ENCODE results near the gene RAB36. TPM values are rescaled to one million over a fixed set of nuclear protein-coding genes. Genes with fewer than 3 reads are reported as not detected.
"Not testable (repeated sequence)": the region's sequence is repeated elsewhere in the genome, so short reads cannot be mapped to it uniquely, and the experiment has no call there.

Gene RAB36
- total and polyA plus RNA-seq, 2 donors (not counting 1 experiment from before 2014, with no cell fraction given), result 1.1 to 3.3 TPM

DNA sequence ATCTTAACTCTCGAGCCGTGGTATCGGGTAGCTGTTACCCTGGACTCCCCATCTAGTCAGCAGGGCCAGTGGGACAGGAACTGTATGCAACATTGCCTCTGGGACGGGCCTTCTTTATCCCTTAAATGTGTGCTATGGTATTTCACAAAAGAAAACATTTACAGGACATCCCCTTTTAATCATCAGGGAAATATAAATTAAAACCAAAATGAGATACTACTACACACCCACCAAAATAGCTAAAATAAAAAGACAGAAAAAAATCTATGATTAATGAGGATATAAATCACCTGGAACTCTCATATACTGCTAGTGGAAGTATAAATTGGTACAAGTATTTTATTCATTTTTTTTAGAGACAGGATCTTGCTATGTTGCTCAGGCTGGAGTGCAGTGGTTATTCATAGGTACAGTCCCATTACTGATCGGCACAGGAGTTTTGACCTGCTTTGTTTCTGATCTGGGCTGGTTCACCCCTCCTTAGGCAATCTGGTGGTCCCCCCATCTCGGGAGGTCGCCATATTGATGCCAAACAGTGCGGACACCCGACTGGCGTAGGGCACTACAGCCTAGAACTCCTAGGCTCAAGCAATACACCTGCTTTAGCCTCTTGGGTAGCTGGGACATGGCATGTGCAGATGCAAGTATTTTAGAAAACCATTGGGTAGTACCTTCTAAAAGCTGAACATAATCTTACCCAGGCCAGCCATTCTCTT is 12.7 kb upstream of the RAB36 start:
- ChIA-PET CTCF (interaction anchor here (0.7 to 17.0 kb wide), 10 partner anchors 8 to 189 kb away, joined by 3 to 556 read pairs (median 5); partner anchors contain the start of gene RSPH14), POLR2A (no interaction called here)
- intact Hi-C loops (cut with micrococcal nuclease), result loop anchor here (10.0 kb wide), 1 partner anchor 78 kb away; no protein-coding TSS in a partner anchor
- TF ChIP-seq, protein P1, sequence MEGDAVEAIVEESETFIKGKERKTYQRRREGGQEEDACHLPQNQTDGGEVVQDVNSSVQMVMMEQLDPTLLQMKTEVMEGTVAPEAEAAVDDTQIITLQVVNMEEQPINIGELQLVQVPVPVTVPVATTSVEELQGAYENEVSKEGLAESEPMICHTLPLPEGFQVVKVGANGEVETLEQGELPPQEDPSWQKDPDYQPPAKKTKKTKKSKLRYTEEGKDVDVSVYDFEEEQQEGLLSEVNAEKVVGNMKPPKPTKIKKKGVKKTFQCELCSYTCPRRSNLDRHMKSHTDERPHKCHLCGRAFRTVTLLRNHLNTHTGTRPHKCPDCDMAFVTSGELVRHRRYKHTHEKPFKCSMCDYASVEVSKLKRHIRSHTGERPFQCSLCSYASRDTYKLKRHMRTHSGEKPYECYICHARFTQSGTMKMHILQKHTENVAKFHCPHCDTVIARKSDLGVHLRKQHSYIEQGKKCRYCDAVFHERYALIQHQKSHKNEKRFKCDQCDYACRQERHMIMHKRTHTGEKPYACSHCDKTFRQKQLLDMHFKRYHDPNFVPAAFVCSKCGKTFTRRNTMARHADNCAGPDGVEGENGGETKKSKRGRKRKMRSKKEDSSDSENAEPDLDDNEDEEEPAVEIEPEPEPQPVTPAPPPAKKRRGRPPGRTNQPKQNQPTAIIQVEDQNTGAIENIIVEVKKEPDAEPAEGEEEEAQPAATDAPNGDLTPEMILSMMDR (IDR thresholded peaks at IDR 0.05), result no peak
- no peak for TF ChIP-seq EZH2 (IDR thresholded peaks at IDR 0.05; ENCODE audit: borderline replicate concordance, insufficient read depth, low read depth, low read length, poor library complexity, severe bottlenecking)
- 98% methylated on average over 6 of the region's 10 CpGs for WGBS (ENCODE audit: insufficient coverage)
- no peaks in the 10 kb centered on the region for H3K27me3 Mint-ChIP-seq
- Histone ChIP-seq H4K20me1 (ENCODE audit: control insufficient read depth, insufficient read depth, low read length, poor library complexity, severe bottlenecking) (no peaks in the 10 kb centered on the region), H3K4me3 (ENCODE audit: control extremely low read depth in 1 of 5, extremely low read depth in 1 of 5, insufficient read depth in 1 of 5, low read depth in 2 of 5, low read length in 4 of 5) (no peak overlapping the region), H3K27ac (ENCODE audit: low read length in 2 of 2) (no peak overlapping the region), H3K27me3 (replicated peaks in 1 of 4; ENCODE audit: control extremely low read depth in 1 of 4, control insufficient read depth in 3 of 4, insufficient read depth in 4 of 4, low read length in 3 of 4) (no peaks in the 10 kb centered on the region), H3K9me3 (ENCODE audit: control extremely low read depth in 1 of 3, control insufficient read depth in 2 of 3, insufficient read depth in 1 of 3, low read length in 2 of 3) (no peaks in the 10 kb centered on the region), H2AFZ (ENCODE audit: insufficient read depth, low read depth, low read length, poor library complexity, severe bottlenecking) (no peak overlapping the region), H3K79me2 (ENCODE audit: control insufficient read depth, insufficient read depth, low read length) (no peaks in the 10 kb centered on the region), H3K4me2 (replicated peaks; ENCODE audit: low read depth, low read length, poor library complexity, severe bottlenecking) (no peak overlapping the region), H3K4me1 (ENCODE audit: control insufficient read depth in 2 of 2, insufficient read depth in 2 of 2, low read length in 2 of 2) (peaks cover 15 to 17% of the 10 kb centered on the region in 2 donors), H3K36me3 (replicated peaks in 1 of 2; ENCODE audit: control extremely low read depth in 1 of 2, control insufficient read depth in 1 of 2, extremely low read depth in 1 of 2, insufficient read depth in 2 of 2, low read length in 1 of 2) (no peaks in the 10 kb centered on the region), H3K9ac (ENCODE audit: low read length) (no peak overlapping the region)
- no peak overlapping the region for H3K27ac Mint-ChIP-seq
- ATAC-seq (ENCODE audit: low read depth) (no peak), DNase-seq (no peak)
- no peaks in the 10 kb centered on the region for H3K9me3 Mint-ChIP-seq (ENCODE audit: insufficient read depth)
- no peak overlapping the region for H3K4me3 Mint-ChIP-seq
- H3K4me1 Mint-ChIP-seq, result peaks cover 19% of the 10 kb centered on the region

DNA sequence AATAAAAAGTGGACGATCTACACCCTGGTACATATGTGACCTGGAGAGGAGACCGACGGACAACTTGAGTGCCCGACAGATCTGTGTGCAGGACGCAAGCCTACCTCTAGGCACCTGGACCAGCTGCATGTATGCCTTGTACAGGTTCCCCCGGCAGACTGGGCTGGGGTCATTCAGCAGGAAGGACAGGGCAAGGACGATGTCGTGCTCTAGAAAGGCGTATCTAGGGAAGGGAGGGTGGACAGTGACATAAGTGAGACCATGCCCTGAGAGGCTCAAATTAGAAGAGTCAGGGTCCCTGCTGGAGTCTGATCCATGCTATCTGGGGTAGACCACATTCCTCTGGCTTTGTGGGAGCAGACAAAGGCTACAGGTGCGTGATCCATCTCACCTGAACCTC is 11.4 kb upstream of the RAB36 start:
- H4K20me1 ChIP-seq (ENCODE audit: control insufficient read depth, insufficient read depth, low read length, poor library complexity, severe bottlenecking), result no peaks in the 10 kb centered on the region
- ATAC-seq (ENCODE audit: low read depth), result no peak
- no peak for TF ChIP-seq EZH2 (IDR thresholded peaks at IDR 0.05; ENCODE audit: borderline replicate concordance, insufficient read depth, low read depth, low read length, poor library complexity, severe bottlenecking)
- TF ChIP-seq, protein P1 (IDR thresholded peaks at IDR 0.05), result no peak
- no peaks in the 10 kb centered on the region for H3K9me3 ChIP-seq (ENCODE audit: control extremely low read depth in 1 of 3, control insufficient read depth in 2 of 3, insufficient read depth in 1 of 3, low read length in 2 of 3)
- H3K27me3 ChIP-seq (replicated peaks in 1 of 4; ENCODE audit: control extremely low read depth in 1 of 4, control insufficient read depth in 3 of 4, insufficient read depth in 4 of 4, low read length in 3 of 4), result no peaks in the 10 kb centered on the region
- H3K27ac ChIP-seq (ENCODE audit: low read length in 2 of 2), result no peak overlapping the region
- no peak overlapping the region for H3K4me2 ChIP-seq (replicated peaks; ENCODE audit: low read depth, low read length, poor library complexity, severe bottlenecking)
- Mint-ChIP-seq H3K27ac (no peak overlapping the region), H3K27me3 (no peaks in the 10 kb centered on the region), H3K4me1 (peaks cover 29% of the 10 kb centered on the region), H3K4me3 (no peak overlapping the region), H3K9me3 (ENCODE audit: insufficient read depth) (no peaks in the 10 kb centered on the region)
- CTCF ChIA-PET, result interaction anchor here (0.8 to 17.0 kb wide), 4 partner anchors 19 to 176 kb away, joined by 3 to 556 read pairs (median 4); no protein-coding TSS in a partner anchor
- intact Hi-C loops (cut with micrococcal nuclease), result loop anchor here (10.0 kb wide), 1 partner anchor 79 kb away; no protein-coding TSS in a partner anchor
- 98% methylated on average over 10 of the region's 10 CpGs for WGBS (ENCODE audit: insufficient coverage)
- H3K79me2 ChIP-seq (ENCODE audit: control insufficient read depth, insufficient read depth, low read length), result no peaks in the 10 kb centered on the region
- H3K4me1 ChIP-seq (ENCODE audit: control insufficient read depth in 2 of 2, insufficient read depth in 2 of 2, low read length in 2 of 2), result peaks cover 26 to 31% of the 10 kb centered on the region in 2 donors
- H3K9ac ChIP-seq (ENCODE audit: low read length), result no peak overlapping the region
- H3K4me3 ChIP-seq (ENCODE audit: control extremely low read depth in 1 of 5, extremely low read depth in 1 of 5, insufficient read depth in 1 of 5, low read depth in 2 of 5, low read length in 4 of 5), result no peak overlapping the region
- H2AFZ ChIP-seq (ENCODE audit: insufficient read depth, low read depth, low read length, poor library complexity, severe bottlenecking), result no peak overlapping the region
- no peaks in the 10 kb centered on the region for H3K36me3 ChIP-seq (replicated peaks in 1 of 2; ENCODE audit: control extremely low read depth in 1 of 2, control insufficient read depth in 1 of 2, extremely low read depth in 1 of 2, insufficient read depth in 2 of 2, low read length in 1 of 2)
- POLR2A ChIA-PET, result no interaction called here
- DNase-seq, result no peak

DNA sequence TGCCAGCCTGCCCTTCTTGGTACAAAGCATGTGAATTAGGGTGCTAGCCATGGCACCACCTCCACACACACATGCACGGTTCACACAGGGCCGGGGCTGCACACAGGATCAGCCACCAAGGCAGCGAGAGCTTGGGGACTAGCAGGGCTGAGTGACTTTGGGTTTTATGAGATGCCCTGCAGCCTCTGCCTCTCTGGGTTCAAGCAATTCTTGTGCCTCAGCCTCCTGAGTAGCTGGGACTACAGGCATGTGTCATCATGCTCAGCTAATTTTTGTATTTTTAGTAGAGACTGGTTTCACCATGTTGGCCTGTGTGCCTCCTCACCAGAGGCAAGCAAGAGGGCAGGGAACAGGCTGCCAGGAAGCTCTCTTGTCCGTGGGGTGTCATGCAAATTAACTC is 8.3 kb upstream of the RAB36 start:
- H3K79me2 ChIP-seq (ENCODE audit: control insufficient read depth, insufficient read depth, low read length); DNase-seq; H3K36me3 ChIP-seq (replicated peaks in 1 of 2; ENCODE audit: control extremely low read depth in 1 of 2, control insufficient read depth in 1 of 2, extremely low read depth in 1 of 2, insufficient read depth in 2 of 2, low read length in 1 of 2); POLR2A ChIA-PET; H3K4me3 Mint-ChIP-seq; H4K20me1 ChIP-seq (ENCODE audit: control insufficient read depth, insufficient read depth, low read length, poor library complexity, severe bottlenecking); H3K9ac ChIP-seq (ENCODE audit: low read length); H3K4me3 ChIP-seq (ENCODE audit: control extremely low read depth in 1 of 5, extremely low read depth in 1 of 5, insufficient read depth in 1 of 5, low read depth in 2 of 5, low read length in 4 of 5); H3K9me3 ChIP-seq (ENCODE audit: control extremely low read depth in 1 of 3, control insufficient read depth in 2 of 3, insufficient read depth in 1 of 3, low read length in 2 of 3); H3K27me3 ChIP-seq (replicated peaks in 1 of 4; ENCODE audit: control extremely low read depth in 1 of 4, control insufficient read depth in 3 of 4, insufficient read depth in 4 of 4, low read length in 3 of 4); ATAC-seq (ENCODE audit: low read depth); H2AFZ ChIP-seq (ENCODE audit: insufficient read depth, low read depth, low read length, poor library complexity, severe bottlenecking); H3K27me3 Mint-ChIP-seq; H3K9me3 Mint-ChIP-seq (ENCODE audit: insufficient read depth): not testable (repeated sequence)
- intact Hi-C loops (cut with micrococcal nuclease), result loop anchor here (10.0 kb wide), 1 partner anchor 82 kb away; no protein-coding TSS in a partner anchor
- peak overlapping the region; percentile 89 to 91 for H3K27ac ChIP-seq (ENCODE audit: low read length in 2 of 2)
- peaks cover 50 to 61% of the 10 kb centered on the region in 2 donors for H3K4me1 ChIP-seq (ENCODE audit: control insufficient read depth in 2 of 2, insufficient read depth in 2 of 2, low read length in 2 of 2)
- 17% methylated on average over 1 of the region's 4 CpGs for WGBS (ENCODE audit: insufficient coverage)
- CTCF ChIA-PET, result interaction anchor here (0.6 to 17.0 kb wide), 6 partner anchors 8 to 179 kb away, joined by 3 to 556 read pairs (median 10); no protein-coding TSS in a partner anchor
- peak overlapping the region; percentile 55 for H3K4me2 ChIP-seq (replicated peaks; ENCODE audit: low read depth, low read length, poor library complexity, severe bottlenecking)
- peak overlapping the region; percentile 10 for H3K27ac Mint-ChIP-seq
- H3K4me1 Mint-ChIP-seq, result peaks cover 44% of the 10 kb centered on the region

All from B cell (primary cell).